Measurements from ENCODE around the gene TICAM2.
"Not testable (repeated sequence)": the region's sequence is repeated elsewhere in the genome, so short reads cannot be mapped to it uniquely, and the experiment has no call there.

TICAM2 gene

GRCh38 chr5:115601701-115602590, at the start of gene TICAM2:
Gene TICAM2 (minus strand): TSS chr5:115602479. CDS start chr5:115581256, 21,223 bp downstream.
- DNase-seq (ENCODE audit: low spot score) = no peak

- no peak for DNase-seq (ENCODE audit: low spot score)
These were observed 47.3 kb upstream of the TICAM2 start for GRCh38 chr5:115649541-115649940.

GRCh38 chr5:115648056-115648455, 45.8 kb upstream of the TICAM2 start:
- no peak for DNase-seq (ENCODE audit: low spot score)

- DNase-seq (ENCODE audit: low spot score) = not testable (repeated sequence)
These were observed 43.1 kb upstream of the TICAM2 start for GRCh38 chr5:115645386-115645785.

GRCh38 chr5:115644046-115644445, 41.8 kb upstream of the TICAM2 start:
- no peak for DNase-seq (ENCODE audit: low spot score)

- no peak for DNase-seq (ENCODE audit: low spot score)
These were observed 39.7 kb upstream of the TICAM2 start for GRCh38 chr5:115641948-115642347.

- no peak for DNase-seq (ENCODE audit: low spot score)
These were observed 38.0 kb upstream of the TICAM2 start for GRCh38 chr5:115640274-115640673.

- DNase-seq (ENCODE audit: low spot score) = no peak
These were observed 37.1 kb upstream of the TICAM2 start for GRCh38 chr5:115639377-115639776.

GRCh38 chr5:115637507-115637906, 35.2 kb upstream of the TICAM2 start:
- no peak for DNase-seq (ENCODE audit: low spot score)

GRCh38 chr5:115636008-115636407, 33.7 kb upstream of the TICAM2 start:
- DNase-seq (ENCODE audit: low spot score) = no peak

GRCh38 chr5:115634343-115635132, 32.3 kb upstream of the TICAM2 start:
- peak; percentile 80 for DNase-seq (ENCODE audit: low spot score)

GRCh38 chr5:115629903-115630302, 27.6 kb upstream of the TICAM2 start:
- DNase-seq (ENCODE audit: low spot score) = no peak

- no peak for DNase-seq (ENCODE audit: low spot score)
These were observed 25.1 kb upstream of the TICAM2 start for GRCh38 chr5:115627295-115627865.

GRCh38 chr5:115626445-115626823, 24.2 kb upstream of the TICAM2 start:
- no peak for DNase-seq (ENCODE audit: low spot score)

GRCh38 chr5:115625579-115626444, 23.5 kb upstream of the TICAM2 start, which contains the start of gene TMED7:
Gene TMED7 (minus strand): TSS chr5:115626036. CDS start chr5:115625792, 244 bp downstream.
- peak; percentile 97 for DNase-seq (ENCODE audit: low spot score)

- DNase-seq (ENCODE audit: low spot score) = peak; percentile 34
These were observed 22.7 kb upstream of the TICAM2 start for GRCh38 chr5:115624994-115625393.

- DNase-seq (ENCODE audit: low spot score) = peak; percentile 17
These were observed 21.4 kb upstream of the TICAM2 start for GRCh38 chr5:115623658-115624057.

- no peak for DNase-seq (ENCODE audit: low spot score)
These were observed 19.2 kb upstream of the TICAM2 start for GRCh38 chr5:115621365-115621900.

GRCh38 chr5:115616892-115617291, 14.6 kb upstream of the TICAM2 start:
- no peak for DNase-seq (ENCODE audit: low spot score)

- no peak for DNase-seq (ENCODE audit: low spot score)
These were observed 14.2 kb upstream of the TICAM2 start for GRCh38 chr5:115616472-115616871.

GRCh38 chr5:115611873-115612272, 9.6 kb upstream of the TICAM2 start:
- no peak for DNase-seq (ENCODE audit: low spot score)
